Kidney glomerular epithelial cell (primary cell): Measurements from ENCODE around the gene PCP2.
"Not testable (repeated sequence)": the region's sequence is repeated elsewhere in the genome, so short reads cannot be mapped to it uniquely, and the experiment has no call there.

Experiments
- DNase-seq: peaks from one replicate; lab custom pipeline; 2025; lab: John Stamatoyannopoulos, UW

PCP2 gene

GRCh38 chr19:7661744-7662538 is 28.4 kb upstream of the PCP2 start:
- no peak for DNase-seq

GRCh38 chr19:7658219-7658686 is 24.7 kb upstream of the PCP2 start:
- no peak for DNase-seq

- DNase-seq: no peak
Measured at GRCh38 chr19:7657131-7657751, 23.7 kb upstream of the PCP2 start.

GRCh38 chr19:7655581-7655980 is 22.1 kb upstream of the PCP2 start:
- DNase-seq: no peak

- no peak for DNase-seq
Measured at GRCh38 chr19:7654401-7654800, 20.9 kb upstream of the PCP2 start.

- DNase-seq: peak; percentile 57
Measured at GRCh38 chr19:7652061-7652641, 18.6 kb upstream of the PCP2 start.

GRCh38 chr19:7650148-7650547 is 16.6 kb upstream of the PCP2 start:
- DNase-seq: no peak

- no peak for DNase-seq
Measured at GRCh38 chr19:7648265-7649014, 14.9 kb upstream of the PCP2 start.

GRCh38 chr19:7647156-7647555 is 13.6 kb upstream of the PCP2 start:
- no peak for DNase-seq

GRCh38 chr19:7646426-7646700 is 12.8 kb upstream of the PCP2 start:
- DNase-seq: no peak

- no peak for DNase-seq
Measured at GRCh38 chr19:7645656-7646425, 12.3 kb upstream of the PCP2 start.

GRCh38 chr19:7645163-7645562 is 11.6 kb upstream of the PCP2 start:
- no peak for DNase-seq

- DNase-seq: no peak
Measured at GRCh38 chr19:7644550-7644877, 11.0 kb upstream of the PCP2 start.

- not testable (repeated sequence) for DNase-seq
Measured at GRCh38 chr19:7643629-7644549, 10.4 kb upstream of the PCP2 start.

GRCh38 chr19:7643031-7643415 is 9.5 kb upstream of the PCP2 start:
- DNase-seq: no peak

GRCh38 chr19:7642295-7643030 is 8.9 kb upstream of the PCP2 start:
- DNase-seq: no peak

GRCh38 chr19:7641290-7642276 is 8.1 kb upstream of the PCP2 start:
- no peak for DNase-seq

- no peak for DNase-seq
Measured at GRCh38 chr19:7640803-7641202, 7.3 kb upstream of the PCP2 start.

GRCh38 chr19:7639863-7640348 is 6.4 kb upstream of the PCP2 start:
- no peak for DNase-seq
